GM12872 (cell line): ENCODE results near the gene OR51G1.
"Not testable (repeated sequence)": the region's sequence is repeated elsewhere in the genome, so short reads cannot be mapped to it uniquely, and the experiment has no call there.

Source experiments
- TF ChIP-seq, protein P1 (sequence below): IDR thresholded peaks from 3 replicates; pipeline ENCODE4 v1.5.1; 2011; ENCODE audit warnings: low read depth, mild to moderate bottlenecking, low read length, moderate library complexity; ENCODE audit not compliant: insufficient read depth

The OR51G1 gene, protein sequence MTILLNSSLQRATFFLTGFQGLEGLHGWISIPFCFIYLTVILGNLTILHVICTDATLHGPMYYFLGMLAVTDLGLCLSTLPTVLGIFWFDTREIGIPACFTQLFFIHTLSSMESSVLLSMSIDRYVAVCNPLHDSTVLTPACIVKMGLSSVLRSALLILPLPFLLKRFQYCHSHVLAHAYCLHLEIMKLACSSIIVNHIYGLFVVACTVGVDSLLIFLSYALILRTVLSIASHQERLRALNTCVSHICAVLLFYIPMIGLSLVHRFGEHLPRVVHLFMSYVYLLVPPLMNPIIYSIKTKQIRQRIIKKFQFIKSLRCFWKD

DNA sequence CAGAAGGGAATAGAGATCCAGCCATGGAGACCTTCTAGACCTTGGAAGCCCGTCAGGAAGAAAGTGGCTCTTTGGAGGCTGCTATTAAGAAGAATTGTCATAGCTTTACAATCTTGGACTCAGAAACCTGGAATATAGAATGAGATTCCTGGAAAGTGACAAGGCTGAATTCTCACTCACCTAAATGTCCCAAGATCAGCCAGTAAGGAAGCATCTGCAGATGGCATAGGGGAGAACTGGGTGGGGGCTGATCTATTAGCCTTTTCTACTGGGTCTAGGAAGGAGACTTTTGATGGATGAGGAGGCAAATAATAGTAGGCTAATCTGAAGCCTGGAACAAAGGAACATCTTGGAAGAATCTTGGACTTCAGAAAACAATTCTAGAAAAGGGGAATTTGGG is at the start of gene OR51G1:
Gene OR51G1, minus strand, starts transcription at position 101 of the 400 bp plus-strand sequence. Its CDS starts 0 bp downstream, at position 101.
- TF ChIP-seq, protein P1, sequence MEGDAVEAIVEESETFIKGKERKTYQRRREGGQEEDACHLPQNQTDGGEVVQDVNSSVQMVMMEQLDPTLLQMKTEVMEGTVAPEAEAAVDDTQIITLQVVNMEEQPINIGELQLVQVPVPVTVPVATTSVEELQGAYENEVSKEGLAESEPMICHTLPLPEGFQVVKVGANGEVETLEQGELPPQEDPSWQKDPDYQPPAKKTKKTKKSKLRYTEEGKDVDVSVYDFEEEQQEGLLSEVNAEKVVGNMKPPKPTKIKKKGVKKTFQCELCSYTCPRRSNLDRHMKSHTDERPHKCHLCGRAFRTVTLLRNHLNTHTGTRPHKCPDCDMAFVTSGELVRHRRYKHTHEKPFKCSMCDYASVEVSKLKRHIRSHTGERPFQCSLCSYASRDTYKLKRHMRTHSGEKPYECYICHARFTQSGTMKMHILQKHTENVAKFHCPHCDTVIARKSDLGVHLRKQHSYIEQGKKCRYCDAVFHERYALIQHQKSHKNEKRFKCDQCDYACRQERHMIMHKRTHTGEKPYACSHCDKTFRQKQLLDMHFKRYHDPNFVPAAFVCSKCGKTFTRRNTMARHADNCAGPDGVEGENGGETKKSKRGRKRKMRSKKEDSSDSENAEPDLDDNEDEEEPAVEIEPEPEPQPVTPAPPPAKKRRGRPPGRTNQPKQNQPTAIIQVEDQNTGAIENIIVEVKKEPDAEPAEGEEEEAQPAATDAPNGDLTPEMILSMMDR, result no peak

DNA sequence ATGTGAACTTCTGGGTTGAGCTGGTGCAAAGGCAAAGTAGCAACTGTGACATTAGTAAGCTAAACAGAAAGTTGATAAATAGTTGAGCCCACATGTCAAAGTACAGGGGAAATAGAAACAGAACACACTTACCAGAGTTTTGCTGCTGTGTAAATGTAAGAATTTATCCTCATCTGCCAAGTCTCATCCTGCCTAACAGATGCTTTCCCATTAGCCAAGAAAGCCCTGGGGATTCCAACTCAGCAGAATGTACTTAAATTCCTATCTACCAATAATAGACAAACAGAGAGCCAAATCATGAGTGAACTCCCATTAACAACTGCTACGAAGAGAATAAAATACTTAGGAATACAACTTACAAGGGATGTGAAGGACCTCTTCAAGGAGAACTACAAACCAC is 38.7 kb upstream of the OR51G1 start:
- TF ChIP-seq, protein P1, result no peak

DNA sequence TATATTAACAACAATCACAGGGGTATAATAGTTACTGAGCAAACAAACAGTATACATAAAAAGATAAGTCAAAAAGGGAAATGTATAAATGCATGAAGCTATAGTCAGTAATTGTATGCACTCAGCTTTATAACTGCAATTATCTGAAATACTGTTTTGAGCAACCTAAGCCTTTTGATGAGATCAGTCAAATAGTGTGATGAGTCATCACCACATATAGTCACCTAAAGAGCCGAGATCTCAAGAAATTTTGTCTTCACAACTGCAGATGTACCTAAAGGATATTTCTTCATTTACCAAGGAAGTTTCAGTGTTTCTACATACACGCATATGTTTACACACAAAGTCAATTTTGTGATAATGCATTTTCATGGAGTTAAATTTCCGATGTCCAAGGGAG is 36.7 kb upstream of the OR51G1 start:
- TF ChIP-seq, protein P1, result no peak

DNA sequence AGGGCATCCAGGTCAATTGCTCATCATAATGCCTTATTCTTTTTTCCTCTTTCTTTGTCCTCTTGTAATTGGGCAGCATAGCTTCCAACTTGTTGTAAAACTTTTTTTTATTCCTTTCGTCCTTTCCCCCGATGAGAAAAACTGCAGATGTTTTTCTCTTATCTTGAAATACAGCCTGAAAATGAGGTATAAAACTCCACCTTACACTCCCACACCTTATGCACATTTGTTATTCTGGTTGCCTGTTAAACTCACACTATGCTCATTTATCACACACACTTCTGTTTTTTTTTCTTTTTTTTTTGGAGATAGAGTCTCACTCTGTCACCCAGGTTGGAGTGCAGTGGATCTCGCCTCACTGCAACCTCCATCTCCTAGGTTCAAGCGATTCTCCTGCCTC is 33.3 kb upstream of the OR51G1 start:
- TF ChIP-seq, protein P1, result no peak

DNA sequence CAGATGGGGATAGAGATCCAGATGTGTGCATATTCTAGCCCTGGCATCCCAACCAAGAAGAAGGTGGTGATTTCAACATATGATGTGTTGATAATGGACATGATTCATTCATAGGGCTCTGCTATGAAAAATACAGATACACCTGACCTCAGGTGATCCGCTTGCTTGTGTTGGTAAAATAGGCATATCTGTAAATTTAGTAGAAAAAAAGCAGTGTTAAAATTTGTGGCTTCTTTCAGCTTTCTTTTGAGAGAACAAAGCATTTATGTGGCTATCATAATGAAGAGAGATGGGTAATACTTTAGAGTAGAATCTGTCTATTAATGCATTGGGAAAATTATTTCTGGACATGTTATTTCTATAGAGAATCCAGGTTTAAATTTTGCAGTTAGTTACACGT is 31.5 kb upstream of the OR51G1 start, which contains the start of gene OR51A2:
Gene OR51A2, minus strand, starts transcription at position 101 of the 400 bp plus-strand sequence. Its CDS starts 0 bp downstream, at position 101.
- TF ChIP-seq, protein P1, result not testable (repeated sequence)

DNA sequence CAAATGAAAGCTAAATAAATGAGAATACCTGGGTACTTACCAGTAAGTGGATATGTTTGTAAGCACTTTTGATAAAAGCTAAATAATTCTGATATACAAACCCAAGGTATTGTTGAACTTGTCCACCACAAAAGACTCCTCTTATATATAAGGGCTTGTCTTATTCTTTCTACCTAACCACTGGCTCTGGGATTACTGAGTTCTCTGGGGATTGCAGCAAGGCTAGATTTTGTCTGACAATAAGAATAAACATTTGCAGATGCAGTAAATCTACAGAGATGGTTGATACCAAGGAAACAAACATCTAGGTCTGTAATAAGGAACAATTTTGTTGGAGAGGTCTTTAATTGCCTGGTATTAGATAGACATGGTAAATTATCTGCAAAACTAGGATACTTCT is 23.4 kb upstream of the OR51G1 start, which contains the start of gene OR51A4:
Gene OR51A4, minus strand, starts transcription at position 101 of the 400 bp plus-strand sequence. CDS start 505 bp downstream, outside the sequence.
- TF ChIP-seq, protein P1, result no peak

DNA sequence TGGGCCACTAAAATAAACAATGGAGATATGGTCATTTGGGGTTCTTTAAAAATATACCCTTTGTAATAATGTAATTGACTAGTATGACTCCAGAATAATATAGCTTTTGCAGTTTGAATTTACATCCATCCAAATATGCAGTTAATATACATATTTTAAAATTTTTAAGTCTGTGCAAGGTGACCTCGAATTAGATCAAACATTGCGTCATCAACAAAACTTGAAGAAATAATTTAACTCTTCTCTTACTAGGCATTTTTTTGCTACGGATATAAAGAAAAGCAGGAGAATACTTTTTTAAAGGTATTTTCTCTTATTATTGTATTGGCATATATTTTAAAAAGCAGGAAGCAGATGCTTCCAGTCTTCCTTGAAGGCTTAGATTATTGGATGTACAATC is 12.6 kb upstream of the OR51G1 start:
- TF ChIP-seq, protein P1, result no peak
